ENCODE data around the gene TM4SF1.
"Not testable (repeated sequence)": the region's sequence is repeated elsewhere in the genome, so short reads cannot be mapped to it uniquely, and the experiment has no call there.

The TM4SF1 gene

GRCh38 chr3:149337486-149337885 is 40.0 kb downstream of the TM4SF1 start:
- DNase-seq = not testable (repeated sequence)

- no peak for DNase-seq
Measured at GRCh38 chr3:149336925-149337324, 40.5 kb downstream of the TM4SF1 start.

- DNase-seq = no peak
Measured at GRCh38 chr3:149333176-149333859, 44.1 kb downstream of the TM4SF1 start, which contains the start of gene TM4SF18. Gene TM4SF18, minus strand, starts transcription at chr3:149333636. Its CDS starts 254 bp downstream, at chr3:149333382.

- no peak for DNase-seq
Measured at GRCh38 chr3:149332771-149333170, 44.7 kb downstream of the TM4SF1 start.

GRCh38 chr3:149332227-149332765 is 45.2 kb downstream of the TM4SF1 start:
- no peak for DNase-seq

- no peak for DNase-seq
Measured at GRCh38 chr3:149331396-149331795, 46.1 kb downstream of the TM4SF1 start.

GRCh38 chr3:149330609-149331331 is 46.7 kb downstream of the TM4SF1 start:
- DNase-seq = no peak

GRCh38 chr3:149327156-149327555 is 50.3 kb downstream of the TM4SF1 start:
- peak; percentile 12 for DNase-seq

GRCh38 chr3:149325581-149325980 is 51.9 kb downstream of the TM4SF1 start:
- DNase-seq = no peak

GRCh38 chr3:149324332-149324731 is 53.1 kb downstream of the TM4SF1 start:
- no peak for DNase-seq

GRCh38 chr3:149321640-149322039 is 55.8 kb downstream of the TM4SF1 start:
- no peak for DNase-seq

GRCh38 chr3:149321136-149321535 is 56.3 kb downstream of the TM4SF1 start:
- no peak for DNase-seq

GRCh38 chr3:149319750-149320149 is 57.7 kb downstream of the TM4SF1 start:
- DNase-seq = no peak

All from hematopoietic multipotent progenitor cell treated with erythropoietin and hydrocortisone succinate and interleukin-3 and kit ligand, for 6 days (in vitro differentiated cells).